Stimulated activated CD8-positive, alpha-beta memory T cell treated with anti-CD3 and anti-CD28 coated beads, Interleukin-7, amount 100 ng/mL, for 1 hour (primary cell): Measurements from ENCODE around the gene INPP4A.
"Not testable (repeated sequence)": the region's sequence is repeated elsewhere in the genome, so short reads cannot be mapped to it uniquely, and the experiment has no call there.

Experiments
- DNase-seq, 2 donors: peaks; one replicate each; pipeline ENCODE4 v3.0.0-alpha.2; 2020; ENCODE audit warnings: low read depth in 2 of 2

The INPP4A gene

GRCh38 chr2:98586551-98587140 lies 142.0 kb downstream of the INPP4A start:
- no peak for DNase-seq

DNA sequence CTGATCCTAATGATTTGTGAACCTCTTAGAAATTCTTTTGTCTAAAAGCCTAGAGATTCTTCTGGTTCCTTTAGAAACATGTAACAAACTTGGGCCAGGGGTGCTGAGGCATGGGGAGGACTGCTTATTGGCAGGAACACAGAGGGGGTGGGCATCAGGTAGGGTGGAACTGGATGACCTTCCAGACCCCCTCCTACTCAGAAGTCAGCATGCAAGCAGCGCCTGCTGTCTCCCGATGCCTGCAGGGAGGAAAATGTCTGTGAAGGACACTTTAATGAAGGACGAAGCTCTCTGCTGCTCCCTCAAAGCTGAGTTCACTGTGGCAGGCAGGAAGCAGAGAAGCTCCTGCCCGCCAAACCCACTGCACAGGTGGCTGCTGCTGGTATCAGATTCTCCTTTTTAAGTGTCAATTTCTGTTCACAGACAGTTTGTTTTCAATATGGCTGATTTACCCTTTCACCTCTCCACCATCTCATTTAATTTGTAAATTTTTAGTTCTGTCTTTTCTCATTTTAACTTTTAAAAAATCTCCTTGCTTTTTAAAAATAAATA lies 144.3 kb downstream of the INPP4A start:
- no peak for DNase-seq

- DNase-seq: no peak
These were observed 144.8 kb downstream of the INPP4A start for GRCh38 chr2:98589489-98589888.

DNA sequence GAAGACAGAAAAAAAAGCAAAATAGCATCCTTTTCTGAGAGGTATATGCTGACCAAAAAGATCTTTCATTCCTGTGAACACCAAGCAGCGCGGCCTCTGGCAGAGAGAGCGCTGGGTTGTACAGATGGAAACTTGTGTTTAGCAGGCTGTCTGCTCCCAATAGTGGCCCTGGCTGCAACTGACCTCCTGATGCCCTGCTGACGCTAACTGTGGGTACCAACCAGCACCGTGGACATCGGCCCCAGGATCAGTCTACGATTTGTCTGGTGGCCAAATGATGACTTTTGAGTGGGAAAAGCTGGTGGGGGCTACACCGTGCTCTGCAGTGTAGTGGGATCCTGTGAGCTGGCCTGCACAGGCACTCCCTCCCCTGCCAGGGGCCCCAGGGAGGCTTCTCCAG lies 147.9 kb downstream of the INPP4A start:
- DNase-seq: no peak

DNA sequence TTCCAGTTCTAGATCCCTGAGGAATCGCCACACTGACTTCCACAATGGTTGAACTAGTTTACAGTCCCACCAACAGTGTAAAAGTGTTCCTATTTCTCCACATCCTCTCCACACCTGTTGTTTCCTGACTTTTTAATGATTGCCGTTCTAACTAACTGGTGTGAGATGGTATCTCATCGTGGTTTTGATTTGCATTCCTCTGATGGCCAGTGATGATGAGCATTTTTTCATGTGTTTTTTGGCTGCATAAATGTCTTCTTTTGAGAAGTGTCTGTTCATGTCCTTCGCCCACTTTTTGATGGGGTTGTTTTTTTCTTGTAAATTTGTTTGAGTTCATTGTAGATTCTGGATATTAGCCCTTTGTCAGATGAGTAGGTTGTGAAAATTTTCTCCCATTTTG lies 150.0 kb downstream of the INPP4A start:
- not testable (repeated sequence) for DNase-seq

- DNase-seq: no peak
These were observed 154.2 kb downstream of the INPP4A start for GRCh38 chr2:98598781-98599428.

DNA sequence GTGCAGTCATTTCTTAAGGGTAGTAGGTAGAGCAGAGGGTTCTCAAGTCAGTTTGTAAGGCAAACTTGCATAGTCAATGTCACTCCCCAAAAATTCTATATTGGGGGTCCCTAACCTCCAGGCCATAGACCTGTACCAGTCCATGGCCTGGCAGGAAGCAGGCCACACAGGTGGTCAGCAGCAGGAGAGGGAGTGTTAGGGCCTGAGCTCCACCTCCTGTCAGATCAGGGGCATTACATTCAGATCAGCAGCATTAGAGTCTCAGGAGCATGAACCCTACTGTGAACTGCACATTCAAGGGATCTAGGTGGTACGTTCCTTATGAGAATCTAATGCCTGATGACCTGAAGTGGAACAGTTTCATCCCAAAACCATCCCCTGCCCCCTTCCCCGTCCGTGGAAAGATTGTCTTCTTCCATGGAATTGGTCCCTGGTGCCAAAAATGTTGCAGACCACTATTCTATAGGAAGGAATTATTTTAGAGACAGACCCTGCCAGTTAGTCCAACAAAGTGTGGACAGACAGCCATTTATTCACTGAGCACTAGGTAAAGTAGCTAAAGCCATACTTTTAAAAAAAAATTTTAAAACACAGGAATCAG lies 157.0 kb downstream of the INPP4A start:
- DNase-seq: no peak

GRCh38 chr2:98604547-98604946 lies 159.9 kb downstream of the INPP4A start:
- DNase-seq: no peak

DNA sequence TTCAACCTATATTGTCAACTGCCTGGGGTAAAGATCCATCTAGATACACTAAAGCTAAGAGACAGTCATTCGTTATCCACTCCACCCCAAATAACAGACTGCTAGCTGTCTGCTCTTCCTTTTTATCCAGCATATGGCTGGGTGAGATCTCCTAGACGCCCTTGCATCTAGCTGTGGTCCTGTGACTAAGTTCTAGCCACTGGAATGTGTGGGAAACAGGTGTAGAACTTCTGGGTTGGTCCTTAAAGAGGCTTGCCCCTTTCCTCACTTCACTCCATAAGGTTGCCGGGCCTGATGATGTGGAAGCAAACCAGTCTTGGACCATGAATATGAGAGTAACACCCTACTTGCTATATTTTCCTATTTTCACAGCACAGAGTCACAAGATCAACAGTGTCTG lies 160.4 kb downstream of the INPP4A start:
- DNase-seq: no peak

- DNase-seq: no peak
These were observed 161.8 kb downstream of the INPP4A start for GRCh38 chr2:98606431-98606830.

DNA sequence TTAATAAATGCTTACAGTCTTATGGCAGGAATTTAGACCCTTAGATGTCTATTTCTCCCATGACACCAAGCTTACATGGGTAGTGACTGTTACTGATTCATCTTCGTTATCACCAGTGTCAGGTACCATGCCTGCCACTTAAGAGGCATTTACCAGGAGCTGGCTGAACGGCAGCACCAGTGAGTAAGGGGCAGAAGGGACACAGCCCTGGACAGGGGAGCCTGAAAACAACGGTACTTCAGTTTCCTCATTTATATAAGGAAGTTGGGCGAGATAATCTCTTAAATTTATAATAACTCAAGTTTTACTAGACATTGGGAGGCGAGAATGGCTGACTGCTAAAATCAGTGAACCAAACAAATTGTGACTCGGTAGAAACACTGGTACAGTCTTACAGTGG lies 162.4 kb downstream of the INPP4A start:
- DNase-seq: no peak

DNA sequence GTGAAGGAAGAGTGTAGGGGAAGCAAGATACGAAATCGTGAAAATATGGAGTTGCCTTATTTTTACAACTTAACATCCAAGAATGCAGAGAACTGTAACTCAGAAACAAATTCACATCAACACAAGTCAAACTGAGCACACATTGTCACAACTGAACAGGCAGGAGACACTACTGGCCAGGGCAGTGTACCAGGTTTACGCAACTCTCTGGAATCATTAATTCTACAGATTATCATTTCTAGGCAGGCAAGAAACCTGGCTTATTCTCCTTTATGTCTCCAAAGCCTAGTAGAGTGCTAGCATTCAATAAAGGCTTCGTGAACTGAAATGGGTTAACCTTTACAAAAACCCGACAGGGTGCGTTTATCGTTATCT lies 163.1 kb downstream of the INPP4A start:
- no peak for DNase-seq

DNA sequence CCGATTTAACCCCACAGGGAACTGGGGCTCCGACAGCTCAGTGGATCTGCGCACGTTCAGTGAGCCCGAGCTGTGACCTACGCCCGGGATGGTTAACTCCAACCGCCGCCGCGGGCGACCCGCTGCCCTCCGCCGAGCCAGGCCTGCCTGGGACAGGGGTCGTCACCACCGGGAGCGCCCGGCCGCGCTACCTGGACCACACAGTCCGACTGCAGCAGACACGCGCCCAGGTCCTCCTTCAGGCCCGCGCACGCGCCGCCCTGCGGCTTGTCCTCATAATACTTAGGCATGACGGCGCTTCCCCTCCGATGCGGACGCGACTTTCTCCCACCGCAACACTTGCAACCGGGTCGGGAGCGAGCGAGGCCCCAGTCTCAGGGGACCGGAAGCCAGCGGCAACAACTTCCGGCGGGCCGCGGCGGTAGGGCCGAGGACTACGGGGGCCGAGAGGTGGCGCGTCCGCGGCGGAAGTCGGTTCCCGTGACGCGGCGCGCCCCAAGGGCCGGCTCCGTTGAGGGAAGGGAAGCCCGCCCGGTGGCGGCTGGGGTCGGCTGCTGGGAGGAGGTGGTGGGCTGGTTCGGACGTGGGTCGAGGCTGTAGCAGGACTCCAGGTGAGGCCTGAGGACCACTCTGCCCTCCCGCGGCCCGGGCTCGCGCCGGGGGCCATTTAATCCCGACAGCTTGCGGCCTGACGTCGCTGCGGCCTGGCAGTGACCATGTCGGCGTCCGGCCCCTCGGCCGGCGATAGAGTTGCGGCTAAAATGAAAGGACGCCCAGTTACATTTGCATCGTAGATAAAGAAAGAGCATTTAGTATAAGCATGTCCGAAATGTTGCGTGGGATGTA lies 163.7 kb downstream of the INPP4A start, which contains the start of the genes COA5 and UNC50:
Gene COA5, minus strand, starts transcription at position 397 of the 846 bp plus-strand sequence. Its CDS starts 107 bp downstream, at position 290.
Gene UNC50, plus strand, starts transcription at position 474 of the 846 bp plus-strand sequence. CDS start 1,171 bp downstream, outside the sequence.
- peak; percentile 77 to 81 for DNase-seq

GRCh38 chr2:98608962-98609604 lies 164.4 kb downstream of the INPP4A start:
- DNase-seq: no peak

DNA sequence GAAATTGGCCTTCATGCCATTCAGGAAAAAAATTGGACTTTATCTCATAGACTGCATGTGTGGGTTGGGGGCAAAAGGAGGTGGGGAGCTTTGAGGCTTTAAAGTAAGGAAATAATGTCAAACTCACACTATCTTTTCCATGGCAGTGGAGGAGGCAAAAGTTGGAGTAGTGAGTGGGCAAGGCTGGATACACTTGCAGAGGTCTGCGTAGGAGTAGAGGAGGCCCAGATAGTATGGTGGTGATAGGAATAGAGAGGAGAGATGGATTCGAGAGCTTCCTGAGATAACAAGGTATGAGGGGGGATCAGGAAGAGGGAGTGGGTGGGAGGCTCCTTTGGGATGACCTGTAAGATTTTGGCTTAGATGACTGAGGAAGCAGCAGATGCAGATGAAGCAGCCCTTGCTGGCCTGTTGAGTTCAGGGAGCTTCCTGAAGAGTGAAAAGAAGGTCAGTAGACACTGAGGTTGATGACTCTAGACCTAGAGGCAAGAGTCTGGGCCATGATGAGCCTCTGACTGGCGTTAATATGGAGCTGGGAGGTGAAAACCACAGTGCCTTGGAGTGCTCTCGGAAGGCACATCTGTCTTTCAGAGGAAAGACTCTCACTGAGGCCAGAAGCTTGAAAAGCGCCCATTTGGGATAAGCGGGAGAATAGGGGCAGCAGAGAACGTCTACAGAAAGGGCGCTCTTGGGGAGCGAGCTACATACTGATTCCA lies 169.5 kb downstream of the INPP4A start:
- DNase-seq: no peak

DNA sequence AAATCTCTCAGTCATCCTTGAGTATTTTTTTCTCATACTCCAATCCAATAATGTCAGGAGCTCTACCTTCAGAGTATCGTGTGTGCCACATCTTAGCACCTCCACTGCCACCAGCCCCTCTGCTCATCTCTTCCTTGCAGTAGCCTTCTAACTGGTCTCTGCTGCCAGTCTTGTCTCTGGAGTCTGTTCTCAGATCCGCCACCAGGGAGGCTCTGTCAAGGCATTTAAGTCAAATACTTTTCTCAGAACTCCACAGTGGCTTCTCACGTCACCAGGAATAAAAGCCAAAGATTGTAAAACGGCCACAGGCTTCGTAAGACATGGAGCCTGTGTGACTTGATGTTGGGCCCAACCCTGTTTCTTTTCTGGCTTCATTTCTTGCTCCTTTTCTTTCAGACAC lies 170.8 kb downstream of the INPP4A start:
- no peak for DNase-seq

- DNase-seq: no peak
These were observed 172.5 kb downstream of the INPP4A start for GRCh38 chr2:98617149-98617548.

DNA sequence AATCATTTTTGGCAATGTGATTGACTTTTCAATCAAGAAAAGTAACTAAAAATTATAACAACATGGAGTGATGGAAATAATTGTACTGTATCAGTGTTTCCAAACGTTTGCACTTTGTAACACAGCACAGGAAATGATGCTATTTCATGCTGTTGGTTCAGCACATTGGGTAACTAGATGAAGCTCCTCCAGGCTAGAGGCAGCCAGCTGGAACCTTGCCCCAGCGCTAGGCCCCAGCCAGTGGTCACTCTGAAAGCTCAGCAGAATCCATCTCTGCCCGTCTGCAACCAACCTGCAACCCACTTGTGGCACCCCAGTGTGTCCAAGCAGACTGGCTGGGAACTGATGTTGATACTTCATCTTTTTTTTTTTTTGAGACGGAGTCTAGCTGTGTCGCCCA lies 179.0 kb downstream of the INPP4A start:
- no peak for DNase-seq

DNA sequence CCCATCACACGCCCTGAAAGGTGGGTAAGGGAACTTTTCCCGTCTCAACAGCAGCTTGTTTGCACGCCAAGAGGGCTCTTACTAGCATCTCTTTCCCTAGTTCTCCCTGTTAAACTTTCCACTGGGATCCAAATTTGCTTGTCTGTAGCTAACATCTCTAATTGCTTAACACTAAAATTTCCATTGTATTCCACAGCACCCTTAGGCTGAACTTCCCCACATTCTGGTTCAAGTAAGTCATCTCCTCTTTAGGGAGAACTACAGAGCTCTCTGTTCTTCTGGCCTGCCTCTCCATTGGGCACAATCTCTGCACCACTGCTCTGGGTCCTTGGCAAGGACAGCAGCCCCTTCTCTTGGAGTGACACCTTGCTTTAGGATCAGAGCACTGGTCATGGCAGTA lies 187.7 kb downstream of the INPP4A start:
- no peak for DNase-seq

- no peak for DNase-seq
These were observed 189.9 kb downstream of the INPP4A start for GRCh38 chr2:98634406-98635092.
